CD4-positive, alpha-beta memory T cell (primary cell): Measurements from ENCODE around the gene RAB8B. TPM values are rescaled to one million over a fixed set of nuclear protein-coding genes. Genes with fewer than 3 reads are reported as not detected.

Source experiments
- CTCF ChIA-PET: fragments of 350-600 bp; sonication (Branson Sonifier 250); formaldehyde crosslinking; loops from one replicate; lab custom pipeline; 2021; ENCODE audit warnings: inconsistent platforms; ENCODE audit not compliant: partially characterized antibody; lab: Charles Lee
- POLR2A ChIA-PET: fragments of 350-600 bp; sonication (Branson Sonifier 250); formaldehyde crosslinking; loops from one replicate; lab custom pipeline; 2021; ENCODE audit not compliant: partially characterized antibody; lab: Charles Lee
- DNase-seq, 5 donors: peaks; one replicate each; pipeline versions ENCODE4 v3.0.0 to v3.0.0-alpha.2; 2020 to 2022; ENCODE audit warnings: mixed read lengths in 1 of 5
- H3K27ac ChIP-seq: one replicate; pipeline ENCODE4 v1.7.0; 2013; ENCODE audit warnings: low read depth, low read length
- H3K27me3 ChIP-seq: 2 replicates; pipeline ENCODE4 v1.7.0; 2013; ENCODE audit warnings: mild to moderate bottlenecking, low read length, moderate library complexity; ENCODE audit not compliant: insufficient read depth
- H3K36me3 ChIP-seq: 2 replicates; pipeline ENCODE4 v1.7.0; 2013; ENCODE audit warnings: mild to moderate bottlenecking, low read length, moderate library complexity; ENCODE audit not compliant: insufficient read depth
- H3K4me1 ChIP-seq: 2 replicates; pipeline ENCODE4 v1.7.0; 2013; ENCODE audit warnings: mild to moderate bottlenecking, low read length, moderate library complexity; ENCODE audit not compliant: insufficient read depth
- H3K4me3 ChIP-seq, 2 donors: one replicate each; pipeline ENCODE4 v1.7.0; 2013; ENCODE audit warnings: low read length in 2 of 2, mild to moderate bottlenecking in 1 of 2
- H3K9me3 ChIP-seq, 2 donors: one replicate each; pipeline ENCODE4 v1.7.0; 2013; ENCODE audit warnings: low read length in 2 of 2, control low read depth in 1 of 2; ENCODE audit not compliant: control insufficient read depth in 1 of 2
- H3K27ac Mint-ChIP-seq, 7 donors: one replicate each; pipeline ENCODE4 v1.8.0; 2020 to 2021; ENCODE audit warnings: mixed read lengths in 7 of 7, mild to moderate bottlenecking in 6 of 7, inconsistent platforms in 3 of 7, moderate library complexity in 3 of 7
- H3K27me3 Mint-ChIP-seq, 2 donors: one replicate each; pipeline ENCODE4 v1.8.0; 2020 to 2021; ENCODE audit warnings: mixed read lengths in 2 of 2
- H3K36me3 Mint-ChIP-seq, 2 donors: one replicate each; pipeline ENCODE4 v1.8.0; 2020 to 2021; ENCODE audit warnings: mixed read lengths in 2 of 2, inconsistent platforms in 1 of 2, mild to moderate bottlenecking in 1 of 2
- H3K4me1 Mint-ChIP-seq, 4 donors: one replicate each; pipeline ENCODE4 v1.8.0; 2020 to 2021; ENCODE audit warnings: mixed read lengths in 4 of 4, mild to moderate bottlenecking in 1 of 4
- H3K4me3 Mint-ChIP-seq, 8 donors: one replicate each; pipeline ENCODE4 v1.8.0; 2020 to 2021; ENCODE audit warnings: mixed read lengths in 8 of 8, mild to moderate bottlenecking in 7 of 8, moderate library complexity in 6 of 8, inconsistent platforms in 3 of 8
- H3K9me3 Mint-ChIP-seq, 8 donors: one replicate each; pipeline ENCODE4 v1.8.0; 2020 to 2021; ENCODE audit warnings: mixed read lengths in 8 of 8, mild to moderate bottlenecking in 5 of 8, inconsistent platforms in 3 of 8, moderate library complexity in 1 of 8
- intact Hi-C: fragments of 100-400 bp; cut with micrococcal nuclease; formaldehyde crosslinking; loops from one replicate; pipeline ENCODE4 v1.15.1; 2023
- polyA plus RNA-seq, 2 donors: library from polyadenylated mRNA; unstranded; fragments of 300-500 nt; fragmentation: Illumina TruSeq; gene quantifications; one replicate each; pipeline ENCODE4 v1.2.3, GENCODE V29; 2021
- total RNA-seq, 2 experiments: library from RNA; stranded (reverse); gene quantifications; one replicate each; pipeline ENCODE4 v1.2.3, GENCODE V29; 2021

RAB8B gene
- total and polyA plus RNA-seq, 4 experiments from 2014 or later = 35.1 to 86.4 (median 72.2) TPM

GRCh38 chr15:63283126-63283525 lies 93.7 kb downstream of the RAB8B start:
- no peak overlapping the region for H3K27ac ChIP-seq
- no peak for DNase-seq
- H3K9me3 ChIP-seq = no peaks in the 10 kb centered on the region
- ChIA-PET CTCF (interaction anchor here (0.9 kb wide), 1 partner anchor 8 kb away, joined by 3 read pairs; no protein-coding TSS in a partner anchor), POLR2A (interaction anchor here (1.1 kb wide), 1 partner anchor 126 kb away, joined by 4 read pairs; the partner anchor contains the start of gene RPS27L)
- Mint-ChIP-seq H3K4me1 (peaks cover 7 to 21% (median 12%) of the 10 kb centered on the region in 4 donors), H3K36me3 (peaks cover 21 to 27% of the 10 kb centered on the region in 2 donors), H3K27me3 (no peaks in the 10 kb centered on the region), H3K4me3 (no peak overlapping the region), H3K9me3 (no peaks in the 10 kb centered on the region), H3K27ac (peak overlapping the region in 1 of 7 donors; percentile 74)
- peaks cover 9% of the 10 kb centered on the region for H3K4me1 ChIP-seq
- intact Hi-C loops = loop anchor here (10.0 kb wide), 1 partner anchor 542 kb away; no protein-coding TSS in a partner anchor
- H3K4me3 ChIP-seq = no peak overlapping the region
- H3K27me3 ChIP-seq = no peaks in the 10 kb centered on the region
- H3K36me3 ChIP-seq = no peaks in the 10 kb centered on the region

GRCh38 chr15:63284335-63284734 lies 94.9 kb downstream of the RAB8B start:
- Mint-ChIP-seq H3K4me1 (peaks cover 9 to 17% (median 15%) of the 10 kb centered on the region in 4 donors), H3K27me3 (no peaks in the 10 kb centered on the region), H3K36me3 (peaks cover 21 to 34% of the 10 kb centered on the region in 2 donors), H3K27ac (no peak overlapping the region), H3K9me3 (no peaks in the 10 kb centered on the region), H3K4me3 (no peak overlapping the region)
- POLR2A ChIA-PET = no interaction called here
- DNase-seq = no peak
- CTCF ChIA-PET = interaction anchor here (0.9 kb wide), 1 partner anchor 118 kb away, joined by 3 read pairs; no protein-coding TSS in a partner anchor
- H3K27me3 ChIP-seq = no peaks in the 10 kb centered on the region
- H3K27ac ChIP-seq = no peak overlapping the region
- H3K36me3 ChIP-seq = no peaks in the 10 kb centered on the region
- no peaks in the 10 kb centered on the region for H3K9me3 ChIP-seq
- no peak overlapping the region for H3K4me3 ChIP-seq
- intact Hi-C loops = loop anchor here (10.0 kb wide), 1 partner anchor 540 kb away; no protein-coding TSS in a partner anchor
- H3K4me1 ChIP-seq = peaks cover 7% of the 10 kb centered on the region

- H3K27me3 Mint-ChIP-seq = no peaks in the 10 kb centered on the region
- H3K27ac Mint-ChIP-seq = peak overlapping the region in 1 of 7 donors; percentile 15
- H3K9me3 ChIP-seq = no peaks in the 10 kb centered on the region
- DNase-seq = no peak
- no peak overlapping the region for H3K4me3 ChIP-seq
- H3K9me3 Mint-ChIP-seq = no peaks in the 10 kb centered on the region
- intact Hi-C loops = loop anchor here (5.0 to 10.0 kb wide), 2 partner anchors 315 to 538 kb away; no protein-coding TSS in a partner anchor
- no peaks in the 10 kb centered on the region for H3K36me3 ChIP-seq
- H3K27ac ChIP-seq = no peak overlapping the region
- ChIA-PET CTCF (interaction anchor here (0.9 to 1.6 kb wide), 5 partner anchors 91 to 781 kb away, joined by 3 to 6 read pairs (median 3); no protein-coding TSS in a partner anchor), POLR2A (no interaction called here)
- H3K4me1 Mint-ChIP-seq = peaks cover 9 to 15% (median 14%) of the 10 kb centered on the region in 4 donors
- no peak overlapping the region for H3K4me3 Mint-ChIP-seq
- H3K27me3 ChIP-seq = no peaks in the 10 kb centered on the region
- H3K36me3 Mint-ChIP-seq = peaks cover 21 to 34% of the 10 kb centered on the region in 2 donors
- peaks cover 7% of the 10 kb centered on the region for H3K4me1 ChIP-seq
These were observed 97.7 kb downstream of the RAB8B start for GRCh38 chr15:63287109-63287508.

- Histone ChIP-seq H3K27me3 (no peaks in the 10 kb centered on the region), H3K4me1 (peaks cover 7% of the 10 kb centered on the region), H3K9me3 (no peaks in the 10 kb centered on the region), H3K27ac (no peak overlapping the region), H3K4me3 (no peak overlapping the region), H3K36me3 (no peaks in the 10 kb centered on the region)
- H3K27ac Mint-ChIP-seq = peak overlapping the region in 5 of 7 donors; percentile 1 to 81 (median 9)
- no peak overlapping the region for H3K4me3 Mint-ChIP-seq
- H3K36me3 Mint-ChIP-seq = peaks cover 21 to 35% of the 10 kb centered on the region in 2 donors
- no peak for DNase-seq
- intact Hi-C loops = loop anchor here (1.0 to 10.0 kb wide), 5 partner anchors 115 to 779 kb away; no protein-coding TSS in a partner anchor
- ChIA-PET POLR2A (no interaction called here), CTCF (interaction anchor here (0.7 to 3.3 kb wide), 12 partner anchors 9 to 780 kb away, joined by 3 to 29 read pairs (median 4); no protein-coding TSS in a partner anchor)
- H3K27me3 Mint-ChIP-seq = no peaks in the 10 kb centered on the region
- peaks cover 9 to 12% (median 12%) of the 10 kb centered on the region in 4 donors for H3K4me1 Mint-ChIP-seq
- H3K9me3 Mint-ChIP-seq = no peaks in the 10 kb centered on the region
These were observed 98.9 kb downstream of the RAB8B start for GRCh38 chr15:63288342-63288741.

- intact Hi-C loops = loop anchor here (1.0 to 10.0 kb wide), 5 partner anchors 114 to 778 kb away; no protein-coding TSS in a partner anchor
- no peaks in the 10 kb centered on the region for H3K27me3 Mint-ChIP-seq
- peaks cover 6 to 8% (median 7%) of the 10 kb centered on the region in 4 donors for H3K4me1 Mint-ChIP-seq
- H3K9me3 ChIP-seq = no peaks in the 10 kb centered on the region
- H3K4me3 ChIP-seq = no peak overlapping the region
- H3K36me3 Mint-ChIP-seq = peaks cover 19 to 32% of the 10 kb centered on the region in 2 donors
- H3K4me3 Mint-ChIP-seq = no peak overlapping the region
- no peaks in the 10 kb centered on the region for H3K9me3 Mint-ChIP-seq
- no peaks in the 10 kb centered on the region for H3K36me3 ChIP-seq
- peak in 4 of 5 donors; percentile 45 to 55 (median 48) for DNase-seq
- no peaks in the 10 kb centered on the region for H3K27me3 ChIP-seq
- H3K27ac ChIP-seq = no peak overlapping the region
- H3K27ac Mint-ChIP-seq = peak overlapping the region in 6 of 7 donors; percentile 1 to 81 (median 34)
- ChIA-PET CTCF (interaction anchor here (0.7 to 3.3 kb wide), 8 partner anchors 9 to 779 kb away, joined by 3 to 29 read pairs (median 4); no protein-coding TSS in a partner anchor), POLR2A (no interaction called here)
- peaks cover 7% of the 10 kb centered on the region for H3K4me1 ChIP-seq
These were observed 99.5 kb downstream of the RAB8B start for GRCh38 chr15:63288778-63289378.

- Histone ChIP-seq H3K9me3 (no peaks in the 10 kb centered on the region), H3K27ac (no peak overlapping the region), H3K36me3 (no peaks in the 10 kb centered on the region), H3K27me3 (no peaks in the 10 kb centered on the region), H3K4me1 (peaks cover 7% of the 10 kb centered on the region), H3K4me3 (no peak overlapping the region)
- Mint-ChIP-seq H3K4me1 (peaks cover 8 to 25% (median 8%) of the 10 kb centered on the region in 4 donors), H3K4me3 (no peak overlapping the region), H3K36me3 (peaks cover 31 to 36% of the 10 kb centered on the region in 2 donors), H3K27me3 (no peaks in the 10 kb centered on the region), H3K27ac (no peak overlapping the region), H3K9me3 (no peaks in the 10 kb centered on the region)
- ChIA-PET POLR2A (interaction anchor here (0.8 kb wide), 1 partner anchor 11 kb away, joined by 3 read pairs; no protein-coding TSS in a partner anchor), CTCF (interaction anchor here (0.7 to 3.3 kb wide), 9 partner anchors 12 to 461 kb away, joined by 3 to 29 read pairs (median 3); no protein-coding TSS in a partner anchor)
- intact Hi-C loops = no loop called here
- no peak for DNase-seq
These were observed 102.1 kb downstream of the RAB8B start for GRCh38 chr15:63291507-63291906.

GRCh38 chr15:63292241-63292640 lies 102.8 kb downstream of the RAB8B start:
- Histone ChIP-seq H3K4me1 (peaks cover 7% of the 10 kb centered on the region), H3K9me3 (no peaks in the 10 kb centered on the region), H3K4me3 (no peak overlapping the region), H3K27ac (no peak overlapping the region), H3K36me3 (no peaks in the 10 kb centered on the region), H3K27me3 (no peaks in the 10 kb centered on the region)
- H3K27ac Mint-ChIP-seq = peak overlapping the region in 1 of 7 donors; percentile 66
- peaks cover 8 to 25% (median 8%) of the 10 kb centered on the region in 4 donors for H3K4me1 Mint-ChIP-seq
- peaks cover 30 to 31% of the 10 kb centered on the region in 2 donors for H3K36me3 Mint-ChIP-seq
- no peak overlapping the region for H3K4me3 Mint-ChIP-seq
- H3K9me3 Mint-ChIP-seq = no peaks in the 10 kb centered on the region
- ChIA-PET POLR2A (no interaction called here), CTCF (interaction anchor here (1.1 kb wide), 2 partner anchors 99 to 112 kb away, joined by 3 to 4 read pairs; no protein-coding TSS in a partner anchor)
- intact Hi-C loops = no loop called here
- no peaks in the 10 kb centered on the region for H3K27me3 Mint-ChIP-seq
- no peak for DNase-seq
